IPS-18c (cell line): Measurements from ENCODE around the gene SCARF2.

ENCODE experiments used
- H3K4me3 ChIP-seq: 2 replicates; pipeline ENCODE4 v1.7.0; 2013; ENCODE audit warnings: low read depth, mild to moderate bottlenecking, low read length, moderate library complexity; ENCODE audit not compliant: insufficient read depth
- H3K9me3 ChIP-seq: one replicate; pipeline ENCODE4 v1.6.1; 2013; ENCODE audit warnings: mild to moderate bottlenecking, low read length, moderate library complexity; ENCODE audit not compliant: control insufficient read depth, insufficient read depth

SCARF2 gene

GRCh38 chr22:20434264-20434751, 3.3 kb downstream of the SCARF2 start:
- H3K4me3 ChIP-seq, result no peak overlapping the region
- H3K9me3 ChIP-seq, result no peaks in the 10 kb centered on the region

GRCh38 chr22:20433686-20434241, 3.9 kb downstream of the SCARF2 start:
- no peak overlapping the region for H3K4me3 ChIP-seq
- no peaks in the 10 kb centered on the region for H3K9me3 ChIP-seq

GRCh38 chr22:20433191-20433590, 4.4 kb downstream of the SCARF2 start:
- no peak overlapping the region for H3K4me3 ChIP-seq
- no peaks in the 10 kb centered on the region for H3K9me3 ChIP-seq

- Histone ChIP-seq H3K4me3 (no peak overlapping the region), H3K9me3 (no peaks in the 10 kb centered on the region)
Observed at GRCh38 chr22:20432244-20432686, 5.4 kb downstream of the SCARF2 start.

- Histone ChIP-seq H3K4me3 (peak overlapping the region; percentile 50), H3K9me3 (no peaks in the 10 kb centered on the region)
Observed at GRCh38 chr22:20431511-20432192, 6.0 kb downstream of the SCARF2 start.

- Histone ChIP-seq H3K9me3 (peaks cover 2% of the 10 kb centered on the region), H3K4me3 (peak overlapping the region; percentile 50)
Observed at GRCh38 chr22:20430720-20431510, 6.7 kb downstream of the SCARF2 start.

- H3K4me3 ChIP-seq, result peak overlapping the region; percentile 50
- peaks cover 2% of the 10 kb centered on the region for H3K9me3 ChIP-seq
Observed at GRCh38 chr22:20430101-20430719, 7.4 kb downstream of the SCARF2 start.

GRCh38 chr22:20429254-20430100, 8.1 kb downstream of the SCARF2 start:
- H3K9me3 ChIP-seq, result peaks cover 2% of the 10 kb centered on the region
- H3K4me3 ChIP-seq, result peak overlapping the region; percentile 43

GRCh38 chr22:20428496-20429253, 8.9 kb downstream of the SCARF2 start:
- H3K9me3 ChIP-seq, result peaks cover 2% of the 10 kb centered on the region
- H3K4me3 ChIP-seq, result peak overlapping the region; percentile 16

GRCh38 chr22:20427945-20428417, 9.6 kb downstream of the SCARF2 start:
- H3K4me3 ChIP-seq, result no peak overlapping the region
- H3K9me3 ChIP-seq, result peaks cover 2% of the 10 kb centered on the region

GRCh38 chr22:20427104-20427944, 10.3 kb downstream of the SCARF2 start:
- Histone ChIP-seq H3K4me3 (no peak overlapping the region), H3K9me3 (peaks cover 2% of the 10 kb centered on the region)

- no peak overlapping the region for H3K4me3 ChIP-seq
- peaks cover 2% of the 10 kb centered on the region for H3K9me3 ChIP-seq
Observed at GRCh38 chr22:20426259-20426615, 11.4 kb downstream of the SCARF2 start.

GRCh38 chr22:20425566-20426258, 11.9 kb downstream of the SCARF2 start:
- Histone ChIP-seq H3K9me3 (peaks cover 2% of the 10 kb centered on the region), H3K4me3 (no peak overlapping the region)

- Histone ChIP-seq H3K9me3 (peaks cover 2% of the 10 kb centered on the region), H3K4me3 (no peak overlapping the region)
Observed at GRCh38 chr22:20424932-20425565, 12.6 kb downstream of the SCARF2 start.
